HepG2 (cell line): ENCODE results near the gene ALDH18A1. TPM values are rescaled to one million over a fixed set of nuclear protein-coding genes. Genes with fewer than 3 reads are reported as not detected.

Source experiments
- ATAC-seq: fragments of 200-7000 bp; cut with Tn5 transposase; 3 replicates; pipeline ENCODE4 v1.9.1; 2020; ENCODE audit warnings: mild to moderate bottlenecking, moderate library complexity
- BruUV-seq: library from RNA; stranded (reverse); fragments of 400-500 nt; replicated peaks from 2 replicates; lab custom pipeline; 2021; lab: Mats Ljungman, UMichigan
- CTCF ChIA-PET: fragments of 300-600 bp; formaldehyde crosslinking; extraction: SDS; loops from one replicate; lab custom pipeline; 2021; ENCODE audit warnings: low total read pairs, inconsistent platforms, low intra/inter-chr PET ratio; lab: Yijun Ruan, JAX
- POLR2A ChIA-PET: fragments of 350-600 bp; sonication (Branson Sonifier 250); formaldehyde crosslinking; loops from one replicate; lab custom pipeline; 2020; ENCODE audit warnings: antibody characterized with exemption, inconsistent platforms; lab: Yijun Ruan, JAX
- DNase-seq: peaks from one replicate; pipeline ENCODE4 v3.0.0-alpha.2; 2015; ENCODE audit warnings: low spot score
- FAIRE-seq: peaks from 3 replicates; lab custom pipeline; 2011; peaks lifted over from hg19 to GRCh38; lab: Jason Lieb, UNC
- H2AFZ ChIP-seq: one replicate; pipeline ENCODE4 v1.6.1; 2011; ENCODE audit warnings: low read length, inconsistent platforms
- H3K27ac ChIP-seq: fragments of 300-600 bp; 3 replicates; pipeline ENCODE4 v1.8.0; 2011; ENCODE audit warnings: mixed run types, mild to moderate bottlenecking, mixed read lengths, low read length, inconsistent platforms; ENCODE audit not compliant: insufficient read depth; ENCODE audit errors: extremely low read length
- H3K27me3 ChIP-seq, 2 experiments: fragments of 200-600 bp in 1 of 2; 2 replicates in 1 of 2; 3 replicates in 1 of 2; pipeline versions ENCODE4 v1.6.0 to v1.8.0; 2011; ENCODE audit warnings: low read length in 2 of 2, mild to moderate bottlenecking in 2 of 2, moderate library complexity in 2 of 2, inconsistent platforms in 1 of 2; ENCODE audit not compliant: insufficient read depth in 2 of 2, control insufficient read depth in 1 of 2
- H3K36me3 ChIP-seq, 2 experiments: fragments of 200-600 bp in 1 of 2; replicated peaks in 1 of 2; 2 replicates in 1 of 2; 3 replicates in 1 of 2; pipeline versions ENCODE4 v1.5.1 to v1.8.0; 2011; ENCODE audit warnings: low read length in 2 of 2, inconsistent platforms in 1 of 2; ENCODE audit not compliant: insufficient read depth in 2 of 2, control insufficient read depth in 1 of 2
- H3K4me1 ChIP-seq: 2 replicates; pipeline ENCODE4 v1.5.1; 2012; ENCODE audit warnings: low read length, inconsistent platforms; ENCODE audit not compliant: insufficient read depth
- H3K4me2 ChIP-seq: 2 replicates; pipeline ENCODE4 v1.6.0; 2011; ENCODE audit warnings: low read depth, low read length, inconsistent platforms
- H3K4me3 ChIP-seq, 3 experiments: fragments of 200-600 bp in 1 of 3; sonication (generic), shearing (Covaris generic) in 1 of 3; replicated peaks in 1 of 3; 2 replicates each; pipeline ENCODE4 v1.5.1; 2011 to 2016; ENCODE audit warnings: low read length in 3 of 3, inconsistent platforms in 2 of 3, low read depth in 2 of 3, mild to moderate bottlenecking in 2 of 3, control low read depth in 1 of 3, mixed read lengths in 1 of 3; ENCODE audit not compliant: insufficient read depth in 1 of 3
- H3K79me2 ChIP-seq: one replicate; pipeline ENCODE4 v1.6.1; 2011; ENCODE audit warnings: low read length, inconsistent platforms; ENCODE audit not compliant: insufficient read depth
- H3K9ac ChIP-seq: 2 replicates; pipeline ENCODE4 v1.6.0; 2011; ENCODE audit warnings: mild to moderate bottlenecking, low read depth, low read length, inconsistent platforms; ENCODE audit not compliant: insufficient read depth
- H3K9me3 ChIP-seq: 2 replicates; pipeline ENCODE4 v1.5.1; 2012; ENCODE audit warnings: mild to moderate bottlenecking, low read length
- H4K20me1 ChIP-seq: 2 replicates; pipeline ENCODE4 v1.6.0; 2011; ENCODE audit warnings: inconsistent platforms, mild to moderate bottlenecking, low read length, moderate library complexity; ENCODE audit not compliant: insufficient read depth
- ATM ChIP-seq: fragments of 450-650 bp; IDR thresholded peaks from 2 replicates; pipeline ENCODE4 v1.7.1; 2017; ENCODE audit warnings: mild to moderate bottlenecking, borderline replicate concordance
- DRAP1 ChIP-seq: IDR thresholded peaks from 2 replicates; pipeline ENCODE4 v1.6.1; 2016; ENCODE audit warnings: missing genetic modification reagents, missing compliant biosample characterization
- FOSL2 ChIP-seq: sonication (generic); formaldehyde crosslinking; IDR thresholded peaks from 2 replicates; pipeline ENCODE4 v1.4.0; 2020; ENCODE audit warnings: missing genetic modification reagents
- FOXA1 ChIP-seq, 2 experiments: fragments of 450-650 bp in 1 of 2; sonication (generic) in 1 of 2; formaldehyde crosslinking in 1 of 2; IDR thresholded peaks; 2 replicates each; pipeline versions ENCODE4 v1.4.0 to v1.6.1; 2016 to 2020; ENCODE audit warnings: missing genetic modification reagents in 1 of 2
- HBP1 ChIP-seq: IDR thresholded peaks from 2 replicates; pipeline ENCODE4 v1.6.1; 2016; ENCODE audit warnings: low read depth, control low read depth
- HMG20A ChIP-seq: IDR thresholded peaks from 2 replicates; pipeline ENCODE4 v1.6.1; 2016; ENCODE audit warnings: borderline replicate concordance
- MED1 ChIP-seq: sonication (generic); formaldehyde crosslinking; IDR thresholded peaks from 2 replicates; pipeline ENCODE4 v1.4.0; 2020; ENCODE audit warnings: missing genetic modification reagents
- MIER3 ChIP-seq: IDR thresholded peaks from 2 replicates; pipeline ENCODE4 v1.6.1; 2016; ENCODE audit warnings: missing compliant biosample characterization, borderline replicate concordance
- NR0B2 ChIP-seq: sonication (generic); formaldehyde crosslinking; IDR thresholded peaks from 2 replicates; pipeline ENCODE4 v1.4.0; 2020; ENCODE audit warnings: mild to moderate bottlenecking, missing genetic modification reagents
- PHB2 ChIP-seq: fragments of 450-650 bp; IDR thresholded peaks from 2 replicates; pipeline ENCODE4 v1.6.1; 2018; ENCODE audit not compliant: partially characterized antibody
- ZBTB49 ChIP-seq: sonication (generic); formaldehyde crosslinking; IDR thresholded peaks from 2 replicates; pipeline ENCODE4 v1.4.0; 2020; ENCODE audit warnings: missing genetic modification reagents, borderline replicate concordance
- ZFP91 ChIP-seq: sonication (generic); formaldehyde crosslinking; IDR thresholded peaks from 2 replicates; pipeline ENCODE4 v1.9.0; 2022; ENCODE audit warnings: missing genetic modification reagents, mild to moderate bottlenecking, borderline replicate concordance
- ZNF24 ChIP-seq: fragments of 450-650 bp; IDR thresholded peaks from 2 replicates; pipeline ENCODE4 v1.6.1; 2017; ENCODE audit warnings: antibody characterized with exemption, mild to moderate bottlenecking
- ZNF317 ChIP-seq: sonication (generic); formaldehyde crosslinking; IDR thresholded peaks from 2 replicates; pipeline ENCODE4 v1.5.0; 2020; ENCODE audit warnings: mild to moderate bottlenecking, missing genetic modification reagents
- ZNF567 ChIP-seq: sonication (generic); formaldehyde crosslinking; IDR thresholded peaks from 2 replicates; pipeline ENCODE4 v1.8.1; 2023; ENCODE audit warnings: mild to moderate bottlenecking, missing genetic modification reagents, borderline replicate concordance
- ZNF720 ChIP-seq: sonication (generic); formaldehyde crosslinking; IDR thresholded peaks from 2 replicates; pipeline ENCODE4 v1.4.0; 2020; ENCODE audit warnings: missing genetic modification reagents
- WGBS: methylation state at CpG from one replicate; pipeline ENCODE4 v1.1.6; 2017; ENCODE audit warnings: low lambda C conversion rate; 5-methylcytosine and 5-hydroxymethylcytosine counted together
- in situ Hi-C: cut with HindIII; loops from 2 replicates; pipeline ENCODE4 v1.10.0; 2017; ENCODE audit warnings: low pct_unique_long_range_greater_than_20kb; ENCODE audit not compliant: extremely low pct_ligation_motif_present
- intact Hi-C: fragments of 100-400 bp; cut with micrococcal nuclease; formaldehyde crosslinking; loops from one replicate; pipeline ENCODE4 v1.10.0; 2022; ENCODE audit not compliant: unreplicated experiment
- polyA plus RNA-seq, 8 experiments: library from polyadenylated mRNA; depleted of rRNA in 3 of 8; stranded (reverse) in 7 of 8; unstranded in 1 of 8; fragments of >200 nt; fragmentation: Illumina TruSeq in 4 of 8; extraction: Trizol in 4 of 8; gene quantifications; 2 replicates each; pipeline versions ENCODE4 v1.2.1 to v1.2.3, GENCODE V29; 2011 to 2016; ENCODE audit warnings: low read depth in 4 of 8, missing spikeins in 1 of 8, mixed read lengths in 1 of 8; ENCODE audit not compliant: insufficient read depth in 1 of 8
- total RNA-seq, 5 experiments: library from RNA; depleted of rRNA; stranded (reverse); fragments of >200 nt; fragmentation: Illumina TruSeq; extraction: Trizol; gene quantifications; 2 replicates each; pipeline ENCODE4 v1.2.3, GENCODE V29; 2016; ENCODE audit warnings: low read depth in 1 of 5

Gene ALDH18A1
- total and polyA plus RNA-seq, 2 of the 13 experiments (the other 11 are each of a cell fraction or from before 2014, with no cell fraction given) = 180 to 263 TPM

- H3K9ac ChIP-seq = no peak overlapping the region
- in situ Hi-C loops (no loop called here), intact Hi-C loops (no loop called here)
- peaks cover 1 to 13% of the 10 kb centered on the region in 2 experiments; a peak in 2 of 5 replicates for H3K36me3 ChIP-seq
- no peaks in the 10 kb centered on the region for H3K79me2 ChIP-seq
- no peak overlapping the region for H3K27ac ChIP-seq
- no peak overlapping the region for H2AFZ ChIP-seq
- POLR2A ChIA-PET = interaction anchor here (1.1 kb wide), 1 partner anchor 27 kb away, joined by 5 read pairs; no protein-coding TSS in a partner anchor
- FAIRE-seq = peak; percentile 72
- DNase-seq = peak; percentile 75
- CTCF ChIA-PET = no interaction called here
- no peaks in the 10 kb centered on the region for H3K9me3 ChIP-seq
- H3K4me1 ChIP-seq = peaks cover 32% of the 10 kb centered on the region
- no peak overlapping the region for H3K4me3 ChIP-seq
- no peaks in the 10 kb centered on the region for H3K27me3 ChIP-seq
- no TSS peak for BruUV-seq
- no peaks in the 10 kb centered on the region for H4K20me1 ChIP-seq
- ATAC-seq = peak; percentile 79
- 0 out of 2 replicates have a peak overlapping the region, but pooled peaks have one; percentile 8 for H3K4me2 ChIP-seq
- 20% methylated on average over 1 of the region's 1 CpG for WGBS
- TF ChIP-seq ZNF24 = peak; percentile 94
- TF ChIP-seq HBP1 (CRISPR knock-in tag) = no peak
- TF ChIP-seq ZNF317 = 0 out of 2 replicates have a peak, but pooled peaks have one; percentile 43
- peak; percentile 35; the same call in 1 of the 2 replicates for TF ChIP-seq FOSL2
- no peak for TF ChIP-seq NR0B2 (CRISPR knock-in tag)
- no peak for TF ChIP-seq ATM
- peak; percentile 76; the same call in 1 of the 2 replicates for TF ChIP-seq HMG20A (CRISPR knock-in tag)
- TF ChIP-seq ZFP91 (CRISPR knock-in tag) = peak; percentile 24; the same call in 1 of the 2 replicates
- no peak for TF ChIP-seq ZNF720
- no peak for TF ChIP-seq PHB2
- TF ChIP-seq MED1 = peak; percentile 50; the same call in 1 of the 2 replicates
- no peak for TF ChIP-seq MIER3 (CRISPR knock-in tag)
- TF ChIP-seq DRAP1 (CRISPR knock-in tag) = peak; percentile 28; the same call in 1 of the 2 replicates
- no peak for TF ChIP-seq ZBTB49
- no peak for TF ChIP-seq FOXA1 (IDR thresholded peaks at IDR 0.05)
- TF ChIP-seq FOXA1 (CRISPR knock-in tag; IDR thresholded peaks at IDR 0.05) = peak; percentile 68; the same call in 1 of the 2 replicates
- TF ChIP-seq ZNF567 = no peak
Observed at GRCh38 chr10:95661818-95662217, 5.3 kb upstream of the ALDH18A1 start.
